ENCODE results near the gene NCKAP5. TPM values are rescaled to one million over a fixed set of nuclear protein-coding genes. Genes with fewer than 3 reads are reported as not detected.

Gene NCKAP5
- total RNA-seq, 4 donors from 2014 or later: 0.37 to 1.3 (median 0.83) TPM

- no peak for ATAC-seq (ENCODE audit: low FRiP score)
- no peak for DNase-seq (ENCODE audit: low spot score)
- TF ChIP-seq CTCF (IDR thresholded peaks at IDR 0.05): no peak
These were observed 835.2 kb downstream of the NCKAP5 start for GRCh38 chr2:132733094-132733493.

- DNase-seq (ENCODE audit: low spot score) (no peak), ATAC-seq (ENCODE audit: low FRiP score) (no peak)
- TF ChIP-seq CTCF (IDR thresholded peaks at IDR 0.05): no peak
These were observed 835.6 kb downstream of the NCKAP5 start for GRCh38 chr2:132732694-132733093.

DNA sequence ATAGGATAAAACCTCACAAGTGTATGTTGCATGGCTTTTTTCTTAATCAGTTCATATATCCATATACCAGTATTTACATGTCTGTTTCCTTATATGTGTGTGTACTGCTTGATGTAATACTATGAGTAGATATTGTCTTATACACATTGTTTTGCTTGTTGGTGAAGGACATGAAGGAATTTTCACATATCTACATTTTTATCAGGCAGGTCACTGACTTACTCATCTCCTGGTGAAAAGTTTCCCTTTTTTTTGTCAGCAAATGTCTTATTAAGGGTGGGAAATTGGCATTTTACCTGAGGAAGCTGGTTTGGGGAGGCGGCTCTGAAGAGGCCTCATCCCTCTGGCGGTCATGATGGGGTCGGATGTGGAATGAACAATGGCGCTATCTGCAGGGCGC lies 836.8 kb downstream of the NCKAP5 start:
- no peak for TF ChIP-seq CTCF (IDR thresholded peaks at IDR 0.05)
- DNase-seq (ENCODE audit: low spot score) (no peak), ATAC-seq (ENCODE audit: low FRiP score) (no peak)

- DNase-seq (ENCODE audit: low spot score): no peak
- no peak for TF ChIP-seq CTCF (IDR thresholded peaks at IDR 0.05)
- ATAC-seq (ENCODE audit: low FRiP score): no peak
These were observed 837.7 kb downstream of the NCKAP5 start for GRCh38 chr2:132730611-132731010.

DNA sequence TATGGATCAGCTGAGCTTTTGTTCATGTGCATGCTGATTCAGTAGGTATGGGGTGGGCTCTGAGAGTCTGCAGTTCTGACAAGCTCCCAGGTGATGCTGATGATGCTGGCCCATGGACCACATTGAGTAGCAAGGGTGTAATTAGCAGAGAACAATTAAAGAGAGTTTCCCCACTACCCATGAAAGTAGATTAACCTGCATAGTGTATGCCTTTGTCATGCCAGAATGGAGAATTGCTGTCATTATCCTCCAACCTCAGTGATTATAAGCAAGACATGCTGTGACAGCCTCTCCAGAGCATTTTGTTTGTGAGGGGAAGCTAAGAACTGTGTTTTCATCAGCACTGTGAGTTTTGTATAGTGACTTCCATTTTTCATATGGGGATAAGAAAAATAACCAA lies 838.7 kb downstream of the NCKAP5 start:
- TF ChIP-seq CTCF (IDR thresholded peaks at IDR 0.05): no peak
- DNase-seq (ENCODE audit: low spot score): no peak
- ATAC-seq (ENCODE audit: low FRiP score): no peak

DNA sequence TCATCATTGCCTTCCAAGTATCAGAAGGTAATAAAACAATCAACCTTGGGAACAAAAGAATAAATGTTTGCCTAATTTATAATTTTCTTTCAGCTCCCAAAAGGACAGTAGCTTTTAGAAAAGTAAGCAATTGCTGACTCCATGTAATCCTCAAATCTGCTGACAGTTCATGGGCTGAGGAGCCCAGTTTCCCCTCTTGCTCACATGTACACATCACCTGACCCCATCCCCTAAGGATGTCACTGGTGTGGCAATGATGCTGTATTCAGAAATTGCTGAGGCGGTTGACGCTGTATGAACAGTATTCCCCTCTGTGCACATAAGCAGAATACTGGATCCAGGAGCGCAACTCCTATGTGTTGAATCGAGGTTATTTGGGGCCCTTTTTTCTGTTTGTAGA lies 842.1 kb downstream of the NCKAP5 start:
- no peak for TF ChIP-seq CTCF (IDR thresholded peaks at IDR 0.05)
- ATAC-seq (ENCODE audit: low FRiP score) (no peak), DNase-seq (ENCODE audit: low spot score) (no peak)

- DNase-seq (ENCODE audit: low spot score) (no peak), ATAC-seq (ENCODE audit: low FRiP score) (no peak)
- no peak for TF ChIP-seq CTCF (IDR thresholded peaks at IDR 0.05)
These were observed 842.5 kb downstream of the NCKAP5 start for GRCh38 chr2:132725748-132726147.
